ENCODE measurements around the gene KIRREL3.

DNA sequence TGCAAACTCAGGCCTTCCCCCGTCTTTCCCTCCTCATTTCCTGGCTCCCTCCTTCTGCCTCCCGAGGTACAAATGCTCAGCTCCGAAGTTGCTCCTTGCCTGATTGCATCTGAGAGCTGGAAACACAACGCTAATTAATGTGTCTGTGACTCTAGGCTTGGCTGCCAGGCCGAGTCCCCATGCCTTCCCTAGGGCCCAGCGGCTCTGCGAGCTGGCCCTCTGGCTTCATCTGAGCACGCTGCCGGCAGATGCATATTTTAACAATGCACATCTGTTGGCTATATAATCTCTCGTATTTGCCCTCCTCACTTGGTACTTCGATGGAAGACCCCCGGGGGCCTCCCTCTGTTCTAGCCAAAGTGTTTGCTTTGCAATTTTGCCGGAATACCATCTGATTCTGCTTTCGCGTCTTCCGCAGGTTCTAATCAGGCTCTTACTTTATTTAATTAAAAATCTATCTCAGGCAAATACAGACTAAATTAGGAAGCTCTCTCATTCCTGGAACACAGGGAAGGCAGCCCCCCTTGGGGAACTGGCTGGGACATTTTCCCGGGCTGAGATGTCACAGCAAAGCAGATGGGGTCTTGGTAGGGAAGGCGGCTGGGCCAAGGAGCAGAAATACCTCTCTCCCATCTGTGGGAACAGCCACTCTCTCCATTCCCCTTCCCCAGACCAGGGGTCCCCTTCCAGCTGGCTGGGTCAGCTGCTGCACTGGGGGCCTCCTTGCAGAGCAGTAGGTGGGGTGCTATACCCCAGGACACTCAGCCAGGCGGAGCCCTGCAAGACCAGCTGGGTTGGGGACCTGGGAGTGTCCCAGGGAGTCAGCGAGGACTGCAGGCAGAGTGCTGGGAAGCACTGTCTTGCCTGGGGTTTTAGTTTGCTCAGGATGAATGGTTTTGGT, 482.2 kb downstream of the KIRREL3 start:
- TF ChIP-seq, protein P1, sequence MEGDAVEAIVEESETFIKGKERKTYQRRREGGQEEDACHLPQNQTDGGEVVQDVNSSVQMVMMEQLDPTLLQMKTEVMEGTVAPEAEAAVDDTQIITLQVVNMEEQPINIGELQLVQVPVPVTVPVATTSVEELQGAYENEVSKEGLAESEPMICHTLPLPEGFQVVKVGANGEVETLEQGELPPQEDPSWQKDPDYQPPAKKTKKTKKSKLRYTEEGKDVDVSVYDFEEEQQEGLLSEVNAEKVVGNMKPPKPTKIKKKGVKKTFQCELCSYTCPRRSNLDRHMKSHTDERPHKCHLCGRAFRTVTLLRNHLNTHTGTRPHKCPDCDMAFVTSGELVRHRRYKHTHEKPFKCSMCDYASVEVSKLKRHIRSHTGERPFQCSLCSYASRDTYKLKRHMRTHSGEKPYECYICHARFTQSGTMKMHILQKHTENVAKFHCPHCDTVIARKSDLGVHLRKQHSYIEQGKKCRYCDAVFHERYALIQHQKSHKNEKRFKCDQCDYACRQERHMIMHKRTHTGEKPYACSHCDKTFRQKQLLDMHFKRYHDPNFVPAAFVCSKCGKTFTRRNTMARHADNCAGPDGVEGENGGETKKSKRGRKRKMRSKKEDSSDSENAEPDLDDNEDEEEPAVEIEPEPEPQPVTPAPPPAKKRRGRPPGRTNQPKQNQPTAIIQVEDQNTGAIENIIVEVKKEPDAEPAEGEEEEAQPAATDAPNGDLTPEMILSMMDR (IDR thresholded peaks at IDR 0.05) = no peak
- TF ChIP-seq PHF8 (IDR thresholded peaks at IDR 0.05; ENCODE audit: borderline replicate concordance, low read depth) = no peak
- no peak for TF ChIP-seq RFX5 (IDR thresholded peaks at IDR 0.05)
- no peak for TF ChIP-seq JUN (IDR thresholded peaks at IDR 0.05)
- TF ChIP-seq MYC (IDR thresholded peaks at IDR 0.05; ENCODE audit: borderline replicate concordance, low read length) = no peak
- TF ChIP-seq EP300 (IDR thresholded peaks at IDR 0.05) = no peak
- no peak for TF ChIP-seq SMC3 (IDR thresholded peaks at IDR 0.05)
- no peak for TF ChIP-seq KDM5A (IDR thresholded peaks at IDR 0.05)
- no peak for TF ChIP-seq POLR2A (IDR thresholded peaks at IDR 0.05; ENCODE audit: low read length)
- TF ChIP-seq CBX2 (IDR thresholded peaks at IDR 0.05; ENCODE audit: borderline replicate concordance, low read depth) = no peak
- TF ChIP-seq HEYL (CRISPR knock-in tag; IDR thresholded peaks at IDR 0.05) = no peak
- TF ChIP-seq MAZ (IDR thresholded peaks at IDR 0.05; ENCODE audit: borderline replicate concordance, low read depth, low read length) = no peak
- no peak for TF ChIP-seq BHLHE40 (IDR thresholded peaks at IDR 0.05; ENCODE audit: low read depth, low read length)

Data from A549 (cell line).